HCT116 (cell line): ENCODE data around the gene ADA. TPM values are rescaled to one million over a fixed set of nuclear protein-coding genes. Genes with fewer than 3 reads are reported as not detected.

Experiments used
- ATAC-seq: fragments of 200-7000 bp; cut with Tn5 transposase; 2 replicates; pipeline ENCODE4 v1.9.1; 2020; ENCODE audit warnings: mild to moderate bottlenecking, moderate library complexity
- BruUV-seq: library from RNA; stranded (reverse); fragments of 400-500 nt; replicated peaks from 2 replicates; lab custom pipeline; 2021; lab: Mats Ljungman, UMichigan
- CTCF ChIA-PET: fragments of 300-600 bp; sonication (Branson Sonifier 250); formaldehyde crosslinking; loops from one replicate; lab custom pipeline; 2021; ENCODE audit warnings: antibody characterized with exemption; lab: Charles Lee
- POLR2A ChIA-PET: fragments of 300-600, 350-600 bp; sonication (Branson Sonifier 250); formaldehyde crosslinking; loops from one replicate; lab custom pipeline; 2021; ENCODE audit warnings: antibody characterized with exemption; lab: Charles Lee
- RAD21 ChIA-PET, 2 experiments: fragments of 300-600 bp; sonication (Branson Sonifier 250); formaldehyde crosslinking; loops; one replicate each; lab custom pipeline; 2023; ENCODE audit warnings: low total read pairs in 2 of 2; ENCODE audit not compliant: uncharacterized antibody in 2 of 2, unreplicated experiment in 2 of 2, low non-redundant PET in 1 of 2; lab: Charles Lee
- DNase-seq: peaks from one replicate; pipeline ENCODE4 v3.0.0-alpha.2; 2010; ENCODE audit warnings: low read depth, low spot score
- H2AFZ ChIP-seq: fragments of 200-600 bp; shearing (Covaris generic), sonication (generic); 2 replicates; pipeline ENCODE4 v1.6.1; 2017; ENCODE audit warnings: low read depth, mixed run types, mixed read lengths, antibody characterized with exemption, low read length; ENCODE audit not compliant: poor library complexity, severe bottlenecking
- H3K27ac ChIP-seq: 2 replicates; pipeline ENCODE4 v1.5.1; 2012; ENCODE audit warnings: low read depth, low read length
- H3K27me3 ChIP-seq: fragments of 200-600 bp; sonication (generic); 2 replicates; pipeline ENCODE4 v1.6.1; 2016; ENCODE audit warnings: mixed run types, low read length, mixed read lengths; ENCODE audit not compliant: insufficient read depth
- H3K36me3 ChIP-seq, 2 experiments: fragments of 200-500 bp in 1 of 2; fragments of 200-600 bp in 1 of 2; sonication (Bioruptor generic) in 1 of 2; sonication (generic) in 1 of 2; 2 replicates each; pipeline versions ENCODE4 v1.5.1 to v1.6.1; 2014 to 2016; ENCODE audit warnings: low read length in 2 of 2, inconsistent platforms in 1 of 2, mixed read lengths in 1 of 2, mixed run types in 1 of 2; ENCODE audit not compliant: insufficient read depth in 2 of 2, control insufficient read depth in 1 of 2
- H3K4me1 ChIP-seq, 2 experiments: fragments of 200-600 bp in 1 of 2; sonication (generic) in 1 of 2; 2 replicates each; pipeline versions ENCODE4 v1.5.1 to v1.6.1; 2012 to 2017; ENCODE audit warnings: low read length in 2 of 2, inconsistent platforms in 1 of 2, mild to moderate bottlenecking in 1 of 2, mixed read lengths in 1 of 2, mixed run types in 1 of 2, moderate library complexity in 1 of 2; ENCODE audit not compliant: insufficient read depth in 2 of 2, control insufficient read depth in 1 of 2
- H3K4me2 ChIP-seq: fragments of 200-600 bp; sonication (generic); 2 replicates; pipeline ENCODE4 v1.6.1; 2017; ENCODE audit warnings: mixed run types, low read length, mixed read lengths
- H3K4me3 ChIP-seq, 2 experiments: fragments of 200-600 bp in 1 of 2; sonication (generic) in 1 of 2; replicated peaks in 1 of 2; 2 replicates each; pipeline ENCODE4 v1.5.1; 2011 to 2016; ENCODE audit warnings: low read length in 2 of 2, control low read depth in 1 of 2, low read depth in 1 of 2, mild to moderate bottlenecking in 1 of 2, mixed read lengths in 1 of 2, mixed run types in 1 of 2
- H3K79me2 ChIP-seq: fragments of 200-600 bp; sonication (generic); 2 replicates; pipeline ENCODE4 v1.6.1; 2017; ENCODE audit warnings: mild to moderate bottlenecking, mixed run types, low read length, moderate library complexity, mixed read lengths; ENCODE audit not compliant: insufficient read depth
- H3K9ac ChIP-seq: fragments of 200-600 bp; sonication (generic); 2 replicates; pipeline ENCODE4 v1.6.1; 2016; ENCODE audit warnings: low read length, mixed read lengths
- H3K9me2 ChIP-seq: fragments of 200-600 bp; sonication (generic), shearing (Covaris generic); 2 replicates; pipeline ENCODE4 v1.6.1; 2017; ENCODE audit warnings: mixed run types, mild to moderate bottlenecking, moderate library complexity; ENCODE audit not compliant: insufficient read depth
- H3K9me3 ChIP-seq, 2 experiments: fragments of 200-500 bp in 1 of 2; fragments of 200-600 bp in 1 of 2; sonication (Bioruptor generic) in 1 of 2; sonication (generic) in 1 of 2; 2 replicates each; pipeline ENCODE4 v1.6.1; 2014 to 2017; ENCODE audit warnings: low read length in 2 of 2, mixed read lengths in 2 of 2, inconsistent platforms in 1 of 2, low read depth in 1 of 2, mild to moderate bottlenecking in 1 of 2, mixed run types in 1 of 2, moderate library complexity in 1 of 2; ENCODE audit not compliant: control insufficient read depth in 1 of 2, insufficient read depth in 1 of 2
- H4K20me1 ChIP-seq: fragments of 200-600 bp; sonication (generic), shearing (Covaris generic); 2 replicates; pipeline ENCODE4 v1.6.1; 2017; ENCODE audit warnings: mixed run types, mild to moderate bottlenecking, moderate library complexity; ENCODE audit not compliant: insufficient read depth
- ATF3 ChIP-seq: IDR thresholded peaks from 2 replicates; pipeline ENCODE4 v1.6.1; 2012
- CBX3 ChIP-seq: IDR thresholded peaks from 2 replicates; pipeline ENCODE4 v1.6.1; 2012; ENCODE audit warnings: low read depth
- CEBPB ChIP-seq: IDR thresholded peaks from 2 replicates; pipeline ENCODE4 v1.6.1; 2012; ENCODE audit warnings: low read depth
- EGR1 ChIP-seq: IDR thresholded peaks from 2 replicates; pipeline ENCODE4 v1.6.1; 2012; ENCODE audit warnings: low read depth
- EZH2phosphoT487 ChIP-seq: fragments of 200-600 bp; IDR thresholded peaks from 2 replicates; pipeline ENCODE4 v1.6.1; 2018; ENCODE audit warnings: antibody characterized with exemption, borderline replicate concordance
- MAX ChIP-seq: IDR thresholded peaks from 2 replicates; pipeline ENCODE4 v1.6.1; 2012
- REST ChIP-seq: IDR thresholded peaks from 2 replicates; pipeline ENCODE4 v1.6.1; 2012; ENCODE audit warnings: low read depth
- SP1 ChIP-seq: IDR thresholded peaks from 2 replicates; pipeline ENCODE4 v1.6.1; 2012; ENCODE audit warnings: low read depth
- YY1 ChIP-seq: IDR thresholded peaks from 2 replicates; pipeline ENCODE4 v1.6.1; 2011; ENCODE audit warnings: low read length, low read depth, moderate library complexity, mild to moderate bottlenecking; ENCODE audit not compliant: insufficient replicate concordance; ENCODE audit errors: extremely low read depth
- ZBTB33 ChIP-seq: IDR thresholded peaks from 2 replicates; pipeline ENCODE4 v1.6.1; 2011; ENCODE audit warnings: mild to moderate bottlenecking, low read length, moderate library complexity; ENCODE audit not compliant: insufficient replicate concordance; ENCODE audit errors: extremely low read depth
- intact Hi-C: fragments of 100-400 bp; cut with micrococcal nuclease; formaldehyde crosslinking; loops from 2 replicates; pipeline ENCODE4 v1.10.0; 2022
- total RNA-seq: library from RNA; stranded (reverse); gene quantifications from one replicate; pipeline ENCODE4 v1.2.1, GENCODE V29; 2021; ENCODE audit not compliant: unreplicated experiment

Gene ADA
- total RNA-seq, 1 experiment from 2014 or later: 25.9 TPM

GRCh38 chr20:44583157-44583556, 68.3 kb downstream of the ADA start:
- Histone ChIP-seq H4K20me1 (no peaks in the 10 kb centered on the region), H3K79me2 (no peaks in the 10 kb centered on the region), H3K9me2 (no peaks in the 10 kb centered on the region), H3K9me3 (no peaks in the 10 kb centered on the region), H3K4me2 (no peak overlapping the region), H3K27ac (no peak overlapping the region), H3K36me3 (no peaks in the 10 kb centered on the region), H3K9ac (no peak overlapping the region), H3K27me3 (no peaks in the 10 kb centered on the region), H3K4me1 (peaks cover 0 to 7% of the 10 kb centered on the region in 2 experiments; a peak in 1 of 4 replicates), H3K4me3 (no peak overlapping the region), H2AFZ (no peak overlapping the region)
- TF ChIP-seq EZH2phosphoT487 (no peak), EGR1 (no peak), MAX (no peak), ZBTB33 (no peak), CBX3 (no peak), YY1 (no peak), SP1 (no peak), REST (no peak), ATF3 (no peak), CEBPB (no peak)
- no peak for DNase-seq
- BruUV-seq: no TSS peak
- ATAC-seq: no peak
- RAD21 ChIA-PET: no interaction called here
- CTCF ChIA-PET: no interaction called here
- POLR2A ChIA-PET: no interaction called here
- intact Hi-C loops: no loop called here
